HepG2 (cell line): ENCODE measurements around the gene RAB40C. TPM values are rescaled to one million over a fixed set of nuclear protein-coding genes. Genes with fewer than 3 reads are reported as not detected.
A peak's percentile ranks its signal among the peaks of the same experiment; 100 is the strongest.

Experiments
- BCL3 ChIP-seq: sonication (generic); formaldehyde crosslinking; IDR thresholded peaks from 2 replicates; pipeline ENCODE4 v1.5.1; 2020; ENCODE audit warnings: mild to moderate bottlenecking, missing genetic modification reagents, moderate library complexity
- CBX5 ChIP-seq: sonication (generic); formaldehyde crosslinking; IDR thresholded peaks from 2 replicates; pipeline ENCODE4 v1.4.0; 2020; ENCODE audit warnings: missing genetic modification reagents, borderline replicate concordance
- CEBPB ChIP-seq: IDR thresholded peaks from 2 replicates; pipeline ENCODE4 v1.6.1; 2011; ENCODE audit warnings: low read depth, low read length, improper control_type of control experiment, borderline replicate concordance
- CHD4 ChIP-seq: fragments of 200-600 bp; sonication (generic); IDR thresholded peaks from 2 replicates; pipeline ENCODE4 v1.7.0; 2017; ENCODE audit warnings: mild to moderate bottlenecking, low read length, borderline replicate concordance
- DRAP1 ChIP-seq: IDR thresholded peaks from 2 replicates; pipeline ENCODE4 v1.6.1; 2016; ENCODE audit warnings: missing genetic modification reagents, missing compliant biosample characterization
- ELF1 ChIP-seq: sonication (generic); formaldehyde crosslinking; IDR thresholded peaks from 2 replicates; pipeline ENCODE4 v1.4.0; 2020; ENCODE audit warnings: missing genetic modification reagents
- EP300 ChIP-seq, 3 experiments: sonication (generic) in 1 of 3; formaldehyde crosslinking in 1 of 3; IDR thresholded peaks; 2 replicates each; pipeline versions ENCODE4 v1.5.1 to v1.6.1; 2011 to 2020; ENCODE audit warnings: low read depth in 2 of 3, low read length in 2 of 3, borderline replicate concordance in 1 of 3, improper control_type of control experiment in 1 of 3, mild to moderate bottlenecking in 1 of 3, missing genetic modification reagents in 1 of 3, moderate library complexity in 1 of 3
- FOXC1 ChIP-seq: sonication (generic); formaldehyde crosslinking; IDR thresholded peaks from 2 replicates; pipeline ENCODE4 v1.8.0; 2022; ENCODE audit warnings: mild to moderate bottlenecking, missing genetic modification reagents, borderline replicate concordance
- FOXO1 ChIP-seq: sonication (generic); formaldehyde crosslinking; IDR thresholded peaks from 2 replicates; pipeline ENCODE4 v1.4.0; 2020; ENCODE audit warnings: missing genetic modification reagents
- GABPA ChIP-seq, 2 experiments: IDR thresholded peaks; 2 replicates each; pipeline ENCODE4 v1.6.1; 2011 to 2016; ENCODE audit warnings: low read depth in 2 of 2, low read length in 1 of 2, missing biosample characterization in 1 of 2, missing genetic modification characterization in 1 of 2
- GTF2F1 ChIP-seq: fragments of 150-350 bp; IDR thresholded peaks from 2 replicates; pipeline ENCODE4 v1.6.1; 2014; ENCODE audit warnings: low read length
- IRF2 ChIP-seq: IDR thresholded peaks from 2 replicates; pipeline ENCODE4 v1.6.1; 2018; ENCODE audit warnings: missing genetic modification reagents, missing compliant biosample characterization
- KDM2A ChIP-seq: sonication (generic); formaldehyde crosslinking; IDR thresholded peaks from 2 replicates; pipeline ENCODE4 v1.4.0; 2020; ENCODE audit warnings: low read depth, missing genetic modification reagents, borderline replicate concordance
- KDM5B ChIP-seq: sonication (generic); formaldehyde crosslinking; IDR thresholded peaks from 2 replicates; pipeline ENCODE4 v1.4.0; 2020; ENCODE audit warnings: missing genetic modification reagents, mild to moderate bottlenecking, borderline replicate concordance
- KMT2A ChIP-seq: sonication (generic); formaldehyde crosslinking; IDR thresholded peaks from 2 replicates; pipeline ENCODE4 v1.4.0; 2020; ENCODE audit warnings: missing genetic modification reagents
- MAZ ChIP-seq, 2 experiments: sonication (generic) in 1 of 2; formaldehyde crosslinking in 1 of 2; IDR thresholded peaks; 2 replicates each; pipeline versions ENCODE4 v1.5.0 to v1.6.1; 2012 to 2020; ENCODE audit warnings: low read depth in 2 of 2, mild to moderate bottlenecking in 2 of 2, borderline replicate concordance in 1 of 2, improper control_type of control experiment in 1 of 2, low read length in 1 of 2, missing genetic modification reagents in 1 of 2, moderate library complexity in 1 of 2
- MED13 ChIP-seq: sonication (generic); formaldehyde crosslinking; IDR thresholded peaks from 2 replicates; pipeline ENCODE4 v1.5.0; 2020; ENCODE audit warnings: missing genetic modification reagents
- MIXL1 ChIP-seq: IDR thresholded peaks from 2 replicates; pipeline ENCODE4 v1.6.1; 2016
- NONO ChIP-seq, 2 experiments: fragments of 450-650 bp in 1 of 2; sonication (generic) in 1 of 2; formaldehyde crosslinking in 1 of 2; IDR thresholded peaks in 1 of 2; conservative IDR thresholded peaks in 1 of 2; 2 replicates each; pipeline versions ENCODE4 v1.6.1 to v1.8.0; 2017 to 2022; ENCODE audit warnings: mild to moderate bottlenecking in 1 of 2, missing genetic modification reagents in 1 of 2, moderate library complexity in 1 of 2
- ONECUT2 ChIP-seq: sonication (generic); formaldehyde crosslinking; IDR thresholded peaks from 2 replicates; pipeline ENCODE4 v1.4.0; 2020; ENCODE audit warnings: missing genetic modification reagents
- POLR2AphosphoS5 ChIP-seq: IDR thresholded peaks from 2 replicates; pipeline ENCODE4 v1.6.1; 2012; ENCODE audit warnings: low read depth, low read length
- PPARG ChIP-seq: conservative IDR thresholded peaks from 2 replicates; pipeline ENCODE4 v1.6.1; 2016; ENCODE audit warnings: missing biosample characterization, missing genetic modification reagents
- SUZ12 ChIP-seq: fragments of 150-350 bp; IDR thresholded peaks from 2 replicates; pipeline ENCODE4 v1.6.1; 2014; ENCODE audit warnings: low read depth, low read length
- TCF12 ChIP-seq, 2 experiments: fragments of 450-650 bp in 1 of 2; sonication (generic) in 1 of 2; formaldehyde crosslinking in 1 of 2; IDR thresholded peaks; 2 replicates each; pipeline versions ENCODE4 v1.6.1 to v1.8.0; 2017 to 2022; ENCODE audit warnings: antibody characterized with exemption in 1 of 2, mild to moderate bottlenecking in 1 of 2, missing genetic modification reagents in 1 of 2, moderate library complexity in 1 of 2
- TEAD3 ChIP-seq: optimal IDR thresholded peaks from 2 replicates; pipeline ENCODE3; 2016; ENCODE audit warnings: borderline replicate concordance
- U2AF1 ChIP-seq: fragments of 200-400 bp; formaldehyde crosslinking; optimal IDR thresholded peaks from 2 replicates; pipeline ENCODE3; 2017; ENCODE audit warnings: mild to moderate bottlenecking, low read depth, low read length
- XRCC5 ChIP-seq: fragments of 200-400 bp; formaldehyde crosslinking; optimal IDR thresholded peaks from 2 replicates; pipeline ENCODE3; 2017; ENCODE audit warnings: mild to moderate bottlenecking, low read length
- ZFP1 ChIP-seq: IDR thresholded peaks from 2 replicates; pipeline ENCODE4 v1.6.1; 2016
- ZNF3 ChIP-seq: IDR thresholded peaks from 2 replicates; pipeline ENCODE4 v1.7.0; 2017; ENCODE audit warnings: inconsistent platforms
- ZNF558 ChIP-seq: sonication (generic); formaldehyde crosslinking; IDR thresholded peaks from 2 replicates; pipeline ENCODE4 v1.9.0; 2022; ENCODE audit warnings: mild to moderate bottlenecking, missing genetic modification reagents, borderline replicate concordance
- ZNF777 ChIP-seq: sonication (generic); formaldehyde crosslinking; IDR thresholded peaks from 2 replicates; pipeline ENCODE4 v1.4.0; 2020; ENCODE audit warnings: missing genetic modification reagents
- ZSCAN9 ChIP-seq: IDR thresholded peaks from 2 replicates; pipeline ENCODE4 v1.6.1; 2016; ENCODE audit warnings: borderline replicate concordance
- polyA plus RNA-seq, 8 experiments: library from polyadenylated mRNA; depleted of rRNA in 3 of 8; stranded (reverse) in 7 of 8; unstranded in 1 of 8; fragments of >200 nt; fragmentation: Illumina TruSeq in 4 of 8; extraction: Trizol in 4 of 8; gene quantifications; 2 replicates each; pipeline versions ENCODE4 v1.2.1 to v1.2.3, GENCODE V29; 2011 to 2016; ENCODE audit warnings: low read depth in 4 of 8, missing spikeins in 1 of 8, mixed read lengths in 1 of 8; ENCODE audit not compliant: insufficient read depth in 1 of 8
- total RNA-seq, 5 experiments: library from RNA; depleted of rRNA; stranded (reverse); fragments of >200 nt; fragmentation: Illumina TruSeq; extraction: Trizol; gene quantifications; 2 replicates each; pipeline ENCODE4 v1.2.3, GENCODE V29; 2016; ENCODE audit warnings: low read depth in 1 of 5

RAB40C gene
- total and polyA plus RNA-seq, 2 of the 13 experiments (the other 11 are each of a cell fraction or from before 2014, with no cell fraction given) = 7.7 to 11.5 TPM

GRCh38 chr16:578870-579405 lies 10.9 kb upstream of the RAB40C start (continued):
- TF ChIP-seq FOXO1 (CRISPR knock-in tag) = 0 out of 2 replicates have a peak, but pooled peaks have one; percentile 16
- 0 out of 2 replicates have a peak, but pooled peaks have one; percentile 36 for TF ChIP-seq IRF2 (CRISPR knock-in tag)
- no peak for TF ChIP-seq ZNF3
- TF ChIP-seq ZSCAN9 (CRISPR knock-in tag) = peak; percentile 78; the same call in 1 of the 2 replicates
- TF ChIP-seq CEBPB = no peak
- peak; percentile 46 for TF ChIP-seq TEAD3 (CRISPR knock-in tag)
- no peak for TF ChIP-seq TCF12 (IDR thresholded peaks at IDR 0.05)
- TF ChIP-seq TCF12 (CRISPR knock-in tag; IDR thresholded peaks at IDR 0.05) = no peak
- no peak for TF ChIP-seq MAZ (IDR thresholded peaks at IDR 0.05; ENCODE audit: borderline replicate concordance, low read depth, low read length)
- TF ChIP-seq MAZ (CRISPR knock-in tag; IDR thresholded peaks at IDR 0.05; ENCODE audit: low read depth) = 0 out of 2 replicates have a peak, but pooled peaks have one; percentile 47
- TF ChIP-seq ELF1 (CRISPR knock-in tag) = peak; percentile 30; the same call in 1 of the 2 replicates
- TF ChIP-seq DRAP1 = no peak
- peak; percentile 76 for TF ChIP-seq XRCC5
- TF ChIP-seq PPARG (CRISPR knock-in tag) = no peak
- no peak for TF ChIP-seq SUZ12
- no peak for TF ChIP-seq EP300 (IDR thresholded peaks at IDR 0.05; ENCODE audit: low read depth in 2 of 2, low read length in 2 of 2)
- TF ChIP-seq EP300 (CRISPR knock-in tag; IDR thresholded peaks at IDR 0.05; ENCODE audit: borderline replicate concordance) = no peak
- TF ChIP-seq KMT2A = no peak
- no peak for TF ChIP-seq MIXL1 (CRISPR knock-in tag)
- TF ChIP-seq MED13 = no peak
- TF ChIP-seq NONO (IDR thresholded peaks at IDR 0.05) = no peak
- peak; percentile 70 for TF ChIP-seq NONO (CRISPR knock-in tag; conservative IDR thresholded peaks at IDR 0.05)
- 0 out of 2 replicates have a peak, but pooled peaks have one; percentile 40 for TF ChIP-seq ZNF777 (CRISPR knock-in tag)
- no peak for TF ChIP-seq CHD4
- no peak for TF ChIP-seq ONECUT2 (CRISPR knock-in tag)
- no peak for TF ChIP-seq BCL3 (CRISPR knock-in tag)
- TF ChIP-seq CBX5 = peak; percentile 72
- TF ChIP-seq POLR2AphosphoS5 = no peak
- peak; percentile 51 for TF ChIP-seq U2AF1
- no peak for TF ChIP-seq GTF2F1
- no peak for TF ChIP-seq ZFP1 (CRISPR knock-in tag)
- TF ChIP-seq KDM5B (CRISPR knock-in tag) = no peak
- no peak for TF ChIP-seq GABPA (IDR thresholded peaks at IDR 0.05; ENCODE audit: low read depth, low read length)
- TF ChIP-seq GABPA (CRISPR knock-in tag; IDR thresholded peaks at IDR 0.05; ENCODE audit: low read depth) = peak; percentile 20; the same call in 1 of the 2 replicates
- TF ChIP-seq ZNF558 (CRISPR knock-in tag) = 0 out of 2 replicates have a peak, but pooled peaks have one; percentile 50
- peak; percentile 84 for TF ChIP-seq KDM2A (CRISPR knock-in tag)
- no peak for TF ChIP-seq FOXC1 (CRISPR knock-in tag)
